ENCODE results near the gene CEACAM19.
"Not testable (repeated sequence)": the region's sequence is repeated elsewhere in the genome, so short reads cannot be mapped to it uniquely, and the experiment has no call there.

CEACAM19 gene

DNA sequence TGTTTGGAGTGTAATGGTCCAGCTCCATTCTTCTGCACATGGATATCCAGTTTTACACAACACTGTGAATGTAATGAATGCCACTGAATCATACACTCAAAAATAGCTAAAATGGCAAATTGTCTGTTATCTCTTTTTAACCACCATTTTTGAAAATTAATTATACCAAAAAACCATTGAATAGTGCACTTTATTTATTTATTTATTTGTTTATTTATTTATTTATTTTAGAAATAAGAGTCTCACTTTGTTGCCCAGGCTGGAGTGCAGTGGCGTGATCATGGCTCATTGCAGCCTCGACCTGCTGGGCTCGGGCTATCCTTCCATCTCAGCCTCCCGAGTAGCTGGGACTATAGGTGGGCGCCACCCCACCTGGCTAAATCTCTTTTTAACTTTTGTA is 7.3 kb upstream of the CEACAM19 start:
- H3K4me3 ChIP-seq (ENCODE audit: control insufficient read depth, low read depth, low read length), result no peak overlapping the region
- TF ChIP-seq, protein P1, sequence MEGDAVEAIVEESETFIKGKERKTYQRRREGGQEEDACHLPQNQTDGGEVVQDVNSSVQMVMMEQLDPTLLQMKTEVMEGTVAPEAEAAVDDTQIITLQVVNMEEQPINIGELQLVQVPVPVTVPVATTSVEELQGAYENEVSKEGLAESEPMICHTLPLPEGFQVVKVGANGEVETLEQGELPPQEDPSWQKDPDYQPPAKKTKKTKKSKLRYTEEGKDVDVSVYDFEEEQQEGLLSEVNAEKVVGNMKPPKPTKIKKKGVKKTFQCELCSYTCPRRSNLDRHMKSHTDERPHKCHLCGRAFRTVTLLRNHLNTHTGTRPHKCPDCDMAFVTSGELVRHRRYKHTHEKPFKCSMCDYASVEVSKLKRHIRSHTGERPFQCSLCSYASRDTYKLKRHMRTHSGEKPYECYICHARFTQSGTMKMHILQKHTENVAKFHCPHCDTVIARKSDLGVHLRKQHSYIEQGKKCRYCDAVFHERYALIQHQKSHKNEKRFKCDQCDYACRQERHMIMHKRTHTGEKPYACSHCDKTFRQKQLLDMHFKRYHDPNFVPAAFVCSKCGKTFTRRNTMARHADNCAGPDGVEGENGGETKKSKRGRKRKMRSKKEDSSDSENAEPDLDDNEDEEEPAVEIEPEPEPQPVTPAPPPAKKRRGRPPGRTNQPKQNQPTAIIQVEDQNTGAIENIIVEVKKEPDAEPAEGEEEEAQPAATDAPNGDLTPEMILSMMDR (conservative IDR thresholded peaks at IDR 0.05; ENCODE audit: control insufficient read depth, insufficient read depth, low read depth, low read length), result no peak
- no peak for DNase-seq (ENCODE audit: low read depth)

DNA sequence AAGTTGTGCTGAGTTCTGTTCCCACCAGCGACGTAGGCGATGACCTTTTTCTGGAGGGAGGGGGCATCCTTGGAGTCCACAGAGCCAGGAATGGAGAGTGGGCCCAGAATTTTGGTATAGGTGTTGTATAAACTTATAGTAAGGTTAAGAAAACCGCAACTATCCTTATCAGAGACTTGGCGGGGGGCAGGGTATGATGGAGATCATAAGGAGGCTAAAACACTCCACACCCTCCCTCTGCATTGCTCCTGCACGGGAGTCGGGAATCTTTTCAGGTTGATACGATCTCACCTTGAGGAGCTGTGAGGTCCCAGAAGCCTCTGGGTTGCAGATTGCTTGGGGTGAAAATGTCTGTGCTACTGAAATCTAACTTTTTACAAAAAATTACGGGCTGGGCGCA is 6.3 kb upstream of the CEACAM19 start:
- DNase-seq (ENCODE audit: low read depth), result no peak
- TF ChIP-seq, protein P1 (conservative IDR thresholded peaks at IDR 0.05; ENCODE audit: control insufficient read depth, insufficient read depth, low read depth, low read length), result no peak
- H3K4me3 ChIP-seq (ENCODE audit: control insufficient read depth, low read depth, low read length), result no peak overlapping the region

DNA sequence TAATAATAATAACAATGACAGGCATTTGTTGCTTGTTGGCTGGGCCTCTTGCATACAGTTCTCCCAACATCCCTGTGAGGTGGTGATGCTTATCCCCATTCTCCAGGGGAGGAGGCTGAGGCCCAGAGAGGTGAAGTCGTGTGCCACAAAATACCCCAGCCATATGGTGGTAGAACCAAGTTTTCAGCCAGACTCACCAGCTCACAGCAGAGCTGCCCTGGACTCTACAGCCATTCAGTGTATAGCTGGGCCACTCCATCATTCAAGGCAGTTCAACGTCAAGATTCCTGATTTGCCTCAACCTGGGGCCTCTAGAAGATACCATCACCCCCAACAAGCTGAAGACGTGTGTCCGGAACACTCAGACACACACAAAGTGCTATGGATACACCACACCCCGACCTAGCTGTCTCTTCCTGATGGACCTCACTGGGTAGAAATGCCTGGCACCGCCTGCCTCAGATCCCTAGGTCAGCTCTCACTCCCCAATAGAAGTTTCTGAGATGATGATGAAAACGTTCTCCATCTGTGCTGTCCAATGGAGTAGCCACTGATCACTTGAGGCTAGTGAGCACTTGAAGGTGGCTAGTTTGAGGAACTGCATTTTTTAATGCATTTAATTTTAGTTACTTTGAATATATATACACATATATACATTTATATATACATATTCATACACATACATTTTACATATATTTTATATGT is 4.3 kb upstream of the CEACAM19 start:
- TF ChIP-seq, protein P1 (conservative IDR thresholded peaks at IDR 0.05; ENCODE audit: control insufficient read depth, insufficient read depth, low read depth, low read length), result no peak
- DNase-seq (ENCODE audit: low read depth), result no peak
- no peak overlapping the region for H3K4me3 ChIP-seq (ENCODE audit: control insufficient read depth, low read depth, low read length)

DNA sequence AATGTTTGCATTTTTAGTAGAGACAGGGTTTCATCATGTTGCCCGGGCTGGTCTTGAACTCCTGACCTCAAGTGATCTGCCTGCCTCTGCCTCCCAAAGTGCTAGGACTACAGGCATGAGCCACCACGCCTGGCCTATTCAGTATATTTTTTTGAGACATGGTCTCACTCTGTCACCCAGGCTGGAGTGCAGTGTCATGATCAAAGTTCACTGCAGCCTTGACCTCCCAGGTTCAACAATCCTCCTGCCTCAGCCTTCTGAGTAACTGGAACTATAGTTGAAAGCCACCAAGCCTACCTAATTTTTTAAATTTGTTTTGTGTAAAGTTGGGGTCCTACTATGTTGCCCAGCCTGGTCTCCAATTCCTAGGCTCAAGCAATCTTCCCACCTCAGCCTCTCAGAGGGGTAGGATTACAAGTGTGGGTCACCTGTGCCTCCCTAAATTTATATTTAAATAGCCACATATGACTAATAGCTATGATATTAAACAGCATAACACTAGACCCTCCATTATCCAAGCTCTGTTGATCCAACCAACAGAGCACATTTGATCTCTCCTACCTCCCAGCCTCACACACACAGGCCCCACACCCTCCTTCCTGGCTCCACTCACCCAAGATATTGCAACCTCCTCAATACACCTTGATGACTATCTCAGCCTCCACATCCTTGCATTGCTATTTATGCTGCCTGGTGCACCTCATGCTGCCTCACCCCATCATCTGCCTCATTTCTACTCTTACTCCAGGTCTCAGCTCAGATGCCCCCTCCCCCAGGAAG is 2.1 kb upstream of the CEACAM19 start:
- H3K4me3 ChIP-seq (ENCODE audit: control insufficient read depth, low read depth, low read length), result no peak overlapping the region
- TF ChIP-seq, protein P1 (conservative IDR thresholded peaks at IDR 0.05; ENCODE audit: control insufficient read depth, insufficient read depth, low read depth, low read length), result no peak
- DNase-seq (ENCODE audit: low read depth), result no peak

DNA sequence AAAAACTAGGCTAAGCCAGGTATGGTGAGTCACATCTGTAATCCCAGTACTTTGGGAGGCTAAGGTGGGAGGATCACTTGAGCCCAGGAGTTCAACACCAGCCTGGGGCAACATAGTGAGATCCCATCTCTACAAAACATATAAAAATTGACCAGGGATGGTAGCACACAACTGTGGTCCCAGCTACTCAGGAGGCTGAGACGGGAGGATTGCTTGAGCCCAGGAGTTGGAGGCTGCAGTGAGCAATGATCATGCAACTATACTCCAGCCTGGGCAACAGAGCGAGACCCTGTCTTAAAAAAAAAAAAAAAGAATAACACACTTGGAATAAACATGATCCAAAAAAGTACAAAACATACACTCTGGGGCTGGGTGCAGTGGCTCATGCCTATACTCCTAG is 1.3 kb upstream of the CEACAM19 start:
- DNase-seq (ENCODE audit: low read depth); H3K4me3 ChIP-seq (ENCODE audit: control insufficient read depth, low read depth, low read length): not testable (repeated sequence)

DNA sequence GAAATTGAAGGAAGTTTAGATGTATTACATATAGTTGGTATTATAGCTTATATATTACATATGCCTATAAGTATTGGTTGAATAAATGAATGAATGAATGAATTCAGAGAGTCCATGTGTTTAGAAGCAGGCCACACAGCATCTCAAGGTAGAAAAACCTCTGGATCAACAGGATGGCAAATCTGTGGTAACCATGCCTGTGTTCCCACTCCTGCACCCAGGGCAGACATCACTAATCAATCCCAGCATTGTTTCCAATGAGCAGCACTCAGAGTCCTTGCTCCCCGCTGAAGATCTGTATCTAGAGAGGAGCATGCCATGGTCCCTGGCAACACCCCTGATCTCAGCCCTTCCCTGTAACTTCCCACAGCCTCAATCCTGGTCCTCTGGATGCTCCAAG is 944 bp downstream of the CEACAM19 start:
- H3K4me3 ChIP-seq (ENCODE audit: control insufficient read depth, low read depth, low read length), result no peak overlapping the region
- no peak for DNase-seq (ENCODE audit: low read depth)
- TF ChIP-seq, protein P1 (conservative IDR thresholded peaks at IDR 0.05; ENCODE audit: control insufficient read depth, insufficient read depth, low read depth, low read length), result no peak

DNA sequence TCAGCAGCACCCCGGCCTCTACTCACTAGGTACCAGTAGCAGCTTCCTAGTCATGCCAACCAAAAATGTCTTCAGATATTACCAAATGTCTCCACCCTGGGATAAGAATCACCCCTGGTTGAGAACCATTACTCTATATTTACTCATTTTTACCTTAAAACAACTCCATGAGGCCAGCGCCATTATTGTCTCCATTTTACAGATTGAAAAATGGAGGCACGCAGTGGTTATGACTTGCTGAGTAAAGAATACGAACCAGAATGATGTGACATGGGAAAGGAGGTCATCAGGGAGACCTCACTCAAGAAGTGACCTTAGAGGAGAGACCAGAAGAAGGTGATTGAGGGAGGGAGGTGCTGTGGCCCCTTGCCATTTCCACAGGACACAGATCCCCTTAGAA is 2.2 kb downstream of the CEACAM19 start:
- no peak overlapping the region for H3K4me3 ChIP-seq (ENCODE audit: control insufficient read depth, low read depth, low read length)
- DNase-seq (ENCODE audit: low read depth), result no peak
- TF ChIP-seq, protein P1 (conservative IDR thresholded peaks at IDR 0.05; ENCODE audit: control insufficient read depth, insufficient read depth, low read depth, low read length), result no peak
